HG03039 (cell line): ENCODE data around the gene ADAMTS14.

Experiments
- ATAC-seq: cut with Tn5 transposase; IDR thresholded peaks from one replicate; pipeline ENCODE4 v1.9.1; 2021; ENCODE audit warnings: mild to moderate bottlenecking, moderate library complexity; ENCODE audit not compliant: unreplicated experiment

ADAMTS14 gene

GRCh38 chr10:70690589-70690988 is 18.3 kb downstream of the ADAMTS14 start:
- no peak for ATAC-seq

GRCh38 chr10:70691611-70692010 is 19.3 kb downstream of the ADAMTS14 start:
- ATAC-seq: no peak

GRCh38 chr10:70692043-70692603 is 19.8 kb downstream of the ADAMTS14 start:
- ATAC-seq: no peak

- no peak for ATAC-seq
Observed at GRCh38 chr10:70693619-70694335, 21.5 kb downstream of the ADAMTS14 start.

GRCh38 chr10:70694418-70695141 is 22.3 kb downstream of the ADAMTS14 start:
- no peak for ATAC-seq

GRCh38 chr10:70695241-70696030 is 23.1 kb downstream of the ADAMTS14 start:
- ATAC-seq: no peak

- ATAC-seq: no peak
Observed at GRCh38 chr10:70698211-70698610, 25.9 kb downstream of the ADAMTS14 start.

GRCh38 chr10:70699063-70699658 is 26.9 kb downstream of the ADAMTS14 start:
- no peak for ATAC-seq

- ATAC-seq: no peak
Observed at GRCh38 chr10:70699659-70700174, 27.4 kb downstream of the ADAMTS14 start.

- ATAC-seq: no peak
Observed at GRCh38 chr10:70702190-70702763, 30.0 kb downstream of the ADAMTS14 start.

GRCh38 chr10:70704211-70704610 is 31.9 kb downstream of the ADAMTS14 start:
- ATAC-seq: no peak

- no peak for ATAC-seq
Observed at GRCh38 chr10:70705121-70705861, 33.0 kb downstream of the ADAMTS14 start.

- no peak for ATAC-seq
Observed at GRCh38 chr10:70711177-70711576, 38.9 kb downstream of the ADAMTS14 start.

GRCh38 chr10:70711911-70712310 is 39.6 kb downstream of the ADAMTS14 start:
- ATAC-seq: no peak

- no peak for ATAC-seq
Observed at GRCh38 chr10:70714245-70714644, 41.9 kb downstream of the ADAMTS14 start.

GRCh38 chr10:70714951-70715350 is 42.6 kb downstream of the ADAMTS14 start:
- ATAC-seq: no peak

GRCh38 chr10:70715853-70716795 is 43.8 kb downstream of the ADAMTS14 start:
- ATAC-seq: no peak

GRCh38 chr10:70722820-70723424 is 50.6 kb downstream of the ADAMTS14 start:
- ATAC-seq: no peak
